Endometrial microvascular endothelial cells (primary cell): ENCODE results near the gene ZNF688. TPM values are rescaled to one million over a fixed set of nuclear protein-coding genes. Genes with fewer than 3 reads are reported as not detected.
"Not testable (repeated sequence)": the region's sequence is repeated elsewhere in the genome, so short reads cannot be mapped to it uniquely, and the experiment has no call there.

Source experiments
- in situ Hi-C: cut with HindIII; loops from 2 replicates; pipeline ENCODE4 v1.10.0; 2017; ENCODE audit warnings: low sequenced_read_pairs, low pct_unique_long_range_greater_than_20kb; ENCODE audit errors: inconsistent ontology term
- total RNA-seq: library from RNA; depleted of rRNA; stranded (reverse); fragments of >200 nt; gene quantifications from one replicate; pipeline ENCODE4 v1.2.3, GENCODE V29; 2015; ENCODE audit errors: inconsistent ontology term

The ZNF688 gene
- total RNA-seq, 1 donor from 2014 or later: 10.8 TPM

DNA sequence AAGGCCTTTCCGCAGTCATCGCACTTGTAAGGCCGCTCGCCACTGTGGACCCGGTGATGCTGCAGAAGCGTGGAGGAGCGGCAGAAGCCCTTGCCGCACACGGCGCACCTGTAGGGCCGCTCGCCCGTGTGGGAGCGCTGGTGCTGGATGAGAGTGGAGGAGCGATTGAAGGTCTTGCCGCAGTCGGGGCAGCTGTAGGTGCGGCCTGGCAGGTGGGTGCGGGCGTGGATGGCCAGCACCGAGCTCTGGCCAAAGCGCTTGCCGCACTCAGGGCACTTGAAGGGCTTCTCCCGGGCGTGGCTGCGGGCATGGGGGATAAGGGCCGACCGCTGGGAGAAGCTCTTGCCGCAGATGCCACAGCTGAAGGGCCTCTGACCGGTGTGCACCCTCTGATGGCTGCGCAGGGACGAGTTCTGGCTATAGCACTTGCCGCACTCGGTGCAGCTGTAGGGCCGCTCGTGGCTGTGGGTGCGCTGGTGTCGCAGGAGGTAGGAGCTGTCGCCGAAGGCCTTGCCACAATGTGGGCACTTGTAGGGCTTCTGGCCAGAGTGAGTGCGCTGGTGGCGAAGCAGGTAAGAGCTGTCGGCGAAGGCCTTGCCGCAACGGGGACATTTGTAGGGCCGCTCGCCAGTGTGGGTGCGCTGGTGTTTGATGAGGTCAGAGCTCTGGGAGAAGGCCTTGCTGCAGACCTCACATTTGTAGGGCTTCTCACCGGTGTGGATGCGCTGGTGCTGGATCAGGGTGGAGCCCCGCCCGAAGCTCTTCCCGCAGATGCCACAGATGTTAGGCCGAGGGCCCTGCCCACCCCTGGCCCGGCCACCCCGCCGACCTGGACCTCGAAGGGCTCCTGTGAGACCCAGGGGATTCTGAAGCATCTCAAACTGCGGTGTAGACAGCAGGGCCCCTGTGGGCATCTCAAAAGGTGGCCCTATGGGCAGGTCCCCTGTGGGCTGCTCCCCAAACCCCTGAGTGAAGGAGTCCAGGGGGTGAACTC, 46.6 kb downstream of the ZNF688 start:
- in situ Hi-C loops: no loop called here

DNA sequence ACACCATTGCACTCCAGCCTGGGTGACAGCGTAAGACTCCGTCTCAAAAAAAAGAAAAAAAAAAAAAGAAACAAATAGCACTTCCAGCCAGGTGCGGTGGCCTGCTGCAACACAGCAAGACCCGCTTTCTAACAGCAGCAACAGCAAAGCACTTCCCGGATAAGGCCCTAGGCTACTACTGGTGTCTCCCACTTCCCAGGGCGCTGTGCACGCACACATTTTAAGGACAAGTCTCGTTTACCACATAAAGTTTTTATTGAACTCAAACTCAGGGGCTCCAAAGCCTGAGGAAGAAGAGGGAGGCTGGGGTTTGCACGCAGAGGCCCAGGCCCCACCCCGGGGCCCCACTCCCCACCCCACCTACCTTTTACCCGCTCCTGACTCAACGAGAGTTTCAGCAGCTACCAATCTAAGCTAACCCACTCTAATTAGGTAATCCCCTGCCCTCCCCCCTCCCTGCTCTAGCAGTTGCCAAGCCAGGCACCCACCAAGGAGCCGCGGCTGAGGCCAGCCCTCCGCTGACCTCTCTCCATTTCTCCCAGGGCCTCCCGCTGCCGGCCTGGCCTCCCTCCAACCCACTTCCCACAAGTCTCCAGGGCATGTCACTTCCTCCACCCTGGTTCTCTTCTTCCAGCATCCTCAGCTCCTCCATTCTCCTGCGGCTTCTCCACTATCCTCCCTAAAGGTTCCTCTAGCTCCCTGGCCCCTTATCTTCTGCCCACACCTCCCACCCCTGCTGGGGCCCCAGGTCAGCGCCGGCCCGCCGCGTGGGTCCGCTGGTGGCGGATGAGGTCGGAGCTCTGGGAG, 47.5 kb downstream of the ZNF688 start:
- in situ Hi-C loops: no loop called here

DNA sequence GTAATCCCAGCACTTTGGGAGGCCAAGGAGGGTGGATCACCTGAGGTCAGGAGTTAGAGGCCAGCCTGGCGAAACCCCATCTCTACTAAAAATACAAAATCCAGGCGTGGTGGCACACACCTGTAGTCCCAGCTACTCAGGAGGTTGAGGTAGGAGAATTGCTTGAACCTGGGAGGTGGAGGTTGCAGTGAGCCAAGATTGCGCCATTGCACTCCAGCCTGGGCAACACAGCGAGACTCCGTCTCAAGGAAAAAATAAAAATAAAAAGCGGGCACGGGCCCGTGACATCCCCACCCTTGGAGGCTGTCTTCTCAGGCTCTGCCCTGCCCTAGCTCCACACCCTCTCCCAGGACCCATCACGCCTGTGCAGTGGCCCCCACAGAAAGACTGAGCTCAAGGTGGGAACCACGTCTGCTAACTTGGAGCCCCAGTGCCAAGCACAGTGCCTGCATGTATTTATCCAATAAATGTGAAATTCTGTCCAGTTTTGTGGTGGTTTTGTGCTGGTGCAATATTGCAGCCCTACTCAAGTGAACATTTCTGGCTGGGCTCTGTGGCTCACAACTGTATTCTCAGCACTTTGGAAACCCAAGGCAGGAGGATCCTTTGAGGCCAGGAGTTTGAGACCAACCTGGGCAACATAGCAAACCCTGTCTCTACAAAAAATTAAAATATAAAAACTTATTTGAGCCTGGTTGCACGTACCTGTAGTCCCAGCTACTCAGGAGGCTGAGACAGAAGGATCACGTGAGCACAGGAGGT, 48.6 kb downstream of the ZNF688 start:
- in situ Hi-C loops: not testable (repeated sequence)

DNA sequence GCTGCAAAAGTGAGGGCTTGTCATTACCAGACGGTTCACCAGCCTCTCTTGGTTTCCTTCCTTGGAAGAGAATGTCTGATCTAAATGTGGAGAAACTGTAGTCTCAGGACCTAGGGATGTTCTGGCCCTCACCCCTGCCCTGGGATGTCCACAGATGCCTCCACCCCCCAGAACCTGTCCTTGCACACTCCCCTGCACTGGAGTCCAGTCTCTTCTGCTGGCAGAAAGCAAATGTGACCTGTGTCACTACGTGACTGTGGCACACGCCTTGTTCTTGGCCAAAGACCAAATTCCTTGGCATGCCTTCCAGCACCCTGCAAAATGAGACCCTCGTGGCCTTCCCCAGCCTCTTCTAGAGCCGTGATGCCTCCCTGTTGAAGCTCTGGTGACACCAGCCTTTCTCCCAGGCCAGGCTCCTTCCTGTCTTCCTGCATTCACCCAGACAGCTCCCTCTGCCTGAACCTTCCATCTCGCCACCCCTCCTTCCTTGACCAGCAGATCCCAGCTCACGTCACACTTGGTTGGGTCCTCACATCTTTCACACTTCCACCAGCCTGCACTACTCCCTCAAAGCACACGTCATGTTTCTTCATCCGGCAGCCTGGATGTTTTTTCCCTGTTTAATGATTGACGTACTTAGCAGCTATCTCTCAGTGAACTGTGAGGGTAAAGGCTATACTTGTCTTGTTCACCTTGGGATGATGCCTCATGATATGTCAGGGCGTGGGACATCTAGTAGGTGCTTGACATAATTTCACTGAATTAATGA, 49.5 kb downstream of the ZNF688 start:
- in situ Hi-C loops: no loop called here

DNA sequence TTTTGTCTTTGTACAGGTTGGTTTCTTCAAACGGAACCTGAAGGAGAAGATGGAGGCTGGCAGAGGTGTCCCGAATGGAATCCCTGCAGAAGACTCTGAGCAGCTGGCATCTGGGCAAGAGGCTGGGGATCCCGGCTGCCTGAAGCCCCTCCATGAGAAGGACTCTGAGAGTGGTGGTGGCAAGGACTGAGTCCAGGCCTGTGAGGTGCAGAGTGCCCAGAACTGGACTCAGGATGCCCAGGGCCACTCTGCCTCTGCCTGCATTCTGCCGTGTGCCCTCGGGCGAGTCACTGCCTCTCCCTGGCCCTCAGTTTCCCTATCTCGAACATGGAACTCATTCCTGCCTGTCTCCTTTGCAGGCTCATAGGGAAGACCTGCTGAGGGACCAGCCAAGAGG, 50.0 kb downstream of the ZNF688 start:
- in situ Hi-C loops: no loop called here

Other genes starting within 250 kb of the ZNF688 start
- gene CD2BP2, start 216.4 kb downstream of the ZNF688 start, total RNA-seq: 72.5 TPM
- 69.5 TPM for gene TBC1D10B, start 201.2 kb downstream of the ZNF688 start, total RNA-seq
- not detected for gene MYL11, start 196.9 kb downstream of the ZNF688 start, total RNA-seq
- gene SEPTIN1, start 189.2 kb downstream of the ZNF688 start, total RNA-seq: not detected
- 5.8 TPM for gene ZNF48, start 176.3 kb downstream of the ZNF688 start, total RNA-seq
- gene ZNF771, start 164.1 kb downstream of the ZNF688 start, total RNA-seq: 4.3 TPM
- 66.6 TPM for gene DCTPP1, start 141.7 kb downstream of the ZNF688 start, total RNA-seq
- 29.2 TPM for gene SEPHS2, start 125.8 kb downstream of the ZNF688 start, total RNA-seq
- gene ITGAL, start 99.0 kb downstream of the ZNF688 start, total RNA-seq: not detected
- gene ZNF768, start 45.1 kb downstream of the ZNF688 start, total RNA-seq: 25.5 TPM
- 4.7 TPM for gene ZNF747, start 36.9 kb downstream of the ZNF688 start, total RNA-seq
- gene ZNF764, start 13.3 kb downstream of the ZNF688 start, total RNA-seq: 8.3 TPM
- gene ZNF785, start 14.0 kb upstream of the ZNF688 start, total RNA-seq: 7.2 TPM
- 11.2 TPM for gene ZNF689, start 38.7 kb upstream of the ZNF688 start, total RNA-seq
- 22.9 TPM for gene PRR14, start 79.2 kb upstream of the ZNF688 start, total RNA-seq
- 24.7 TPM for gene FBRS, start 86.7 kb upstream of the ZNF688 start, total RNA-seq
- 10.2 TPM for gene SRCAP, start 127.5 kb upstream of the ZNF688 start, total RNA-seq
- 22.5 TPM for gene PHKG2, start 176.7 kb upstream of the ZNF688 start, total RNA-seq
- gene CFAP119, start 190.3 kb upstream of the ZNF688 start, total RNA-seq: 1.2 TPM
- gene RNF40, start 190.6 kb upstream of the ZNF688 start, total RNA-seq: 69.8 TPM
- 6.1 TPM for gene ZNF629, start 215.5 kb upstream of the ZNF688 start, total RNA-seq